Neural progenitor cell (in vitro differentiated cells): ENCODE data around the gene SMTN. TPM values are rescaled to one million over a fixed set of nuclear protein-coding genes. Genes with fewer than 3 reads are reported as not detected.
A peak's percentile ranks its signal among the peaks of the same experiment; 100 is the strongest.
"Not testable (repeated sequence)": the region's sequence is repeated elsewhere in the genome, so short reads cannot be mapped to it uniquely, and the experiment has no call there.

Source experiments
- DNase-seq: peaks from one replicate; pipeline ENCODE4 v3.0.0-alpha.2; 2016; ENCODE audit warnings: low spot score
- H2AFZ ChIP-seq: fragments of 200-600 bp; sonication (generic); replicated peaks from 2 replicates; pipeline ENCODE4 v1.6.1; 2016; ENCODE audit warnings: antibody characterized with exemption
- H3F3A ChIP-seq: fragments of 200-600 bp; sonication (generic); 2 replicates; pipeline ENCODE4 v1.6.1; 2016; ENCODE audit warnings: antibody characterized with exemption, low read depth
- H3K27ac ChIP-seq: fragments of 200-600 bp; sonication (generic); 2 replicates; pipeline ENCODE4 v1.5.1; 2016; ENCODE audit warnings: mild to moderate bottlenecking
- H3K27me3 ChIP-seq: fragments of 200-600 bp; sonication (generic); 2 replicates; pipeline ENCODE4 v1.6.1; 2016; ENCODE audit warnings: mild to moderate bottlenecking, moderate library complexity
- H3K36me3 ChIP-seq: fragments of 200-600 bp; sonication (generic); 2 replicates; pipeline ENCODE4 v1.5.1; 2016
- H3K4me1 ChIP-seq: fragments of 200-600 bp; sonication (generic); 2 replicates; pipeline ENCODE4 v1.6.1; 2016; ENCODE audit warnings: mixed run types
- H3K4me2 ChIP-seq: fragments of 200-600 bp; sonication (generic); 2 replicates; pipeline ENCODE4 v1.6.1; 2016
- H3K4me3 ChIP-seq: fragments of 200-600 bp; sonication (generic); 2 replicates; pipeline ENCODE4 v1.5.1; 2016
- H3K79me2 ChIP-seq: fragments of 200-600 bp; sonication (generic); 2 replicates; pipeline ENCODE4 v1.6.1; 2016; ENCODE audit warnings: low read depth
- H3K9ac ChIP-seq: fragments of 200-600 bp; sonication (generic); 2 replicates; pipeline ENCODE4 v1.6.1; 2016
- H3K9me3 ChIP-seq: fragments of 200-600 bp; sonication (generic); 2 replicates; pipeline ENCODE4 v1.5.1; 2016; ENCODE audit warnings: low read depth
- H4K20me1 ChIP-seq: fragments of 200-600 bp; sonication (generic); 2 replicates; pipeline ENCODE4 v1.6.1; 2016; ENCODE audit warnings: low read depth
- H3K27ac Mint-ChIP-seq: 3 replicates; pipeline ENCODE4 v1.8.0; 2021; ENCODE audit warnings: mixed read lengths
- H3K27me3 Mint-ChIP-seq: 2 replicates; pipeline ENCODE4 v1.8.0; 2022; ENCODE audit warnings: low read depth, mild to moderate bottlenecking, inconsistent platforms, moderate library complexity, mixed read lengths; ENCODE audit not compliant: insufficient read depth
- H3K36me3 Mint-ChIP-seq: 3 replicates; pipeline ENCODE4 v1.8.0; 2021; ENCODE audit warnings: mixed read lengths
- H3K4me1 Mint-ChIP-seq: 3 replicates; pipeline ENCODE4 v1.8.0; 2021; ENCODE audit warnings: mixed read lengths
- H3K4me3 Mint-ChIP-seq: 3 replicates; pipeline ENCODE4 v1.8.0; 2021; ENCODE audit warnings: mild to moderate bottlenecking, moderate library complexity, mixed read lengths
- H3K9me3 Mint-ChIP-seq: 3 replicates; pipeline ENCODE4 v1.8.0; 2020; ENCODE audit warnings: mixed read lengths
- EZH2 ChIP-seq: fragments of 200-600 bp; sonication (generic); IDR thresholded peaks from 2 replicates; pipeline ENCODE4 v1.6.1; 2017; ENCODE audit warnings: antibody characterized with exemption, mild to moderate bottlenecking, moderate library complexity
- EZH2phosphoT487 ChIP-seq: fragments of 200-600 bp; sonication (generic); IDR thresholded peaks from 2 replicates; pipeline ENCODE4 v1.6.1; 2017; ENCODE audit warnings: antibody characterized with exemption
- total RNA-seq: library from RNA; depleted of rRNA; stranded (reverse); fragments of >200 nt; gene quantifications from 2 replicates; pipeline ENCODE4 v1.2.3, GENCODE V29; 2015; ENCODE audit warnings: low replicate concordance
- TF ChIP-seq, protein P1 (sequence below): fragments of 200-600 bp; sonication (generic); IDR thresholded peaks from 2 replicates; pipeline ENCODE4 v1.5.1; 2017; ENCODE audit warnings: antibody characterized with exemption, mild to moderate bottlenecking

The SMTN gene
- total RNA-seq, 1 donor from 2014 or later, result 14.1 TPM

DNA sequence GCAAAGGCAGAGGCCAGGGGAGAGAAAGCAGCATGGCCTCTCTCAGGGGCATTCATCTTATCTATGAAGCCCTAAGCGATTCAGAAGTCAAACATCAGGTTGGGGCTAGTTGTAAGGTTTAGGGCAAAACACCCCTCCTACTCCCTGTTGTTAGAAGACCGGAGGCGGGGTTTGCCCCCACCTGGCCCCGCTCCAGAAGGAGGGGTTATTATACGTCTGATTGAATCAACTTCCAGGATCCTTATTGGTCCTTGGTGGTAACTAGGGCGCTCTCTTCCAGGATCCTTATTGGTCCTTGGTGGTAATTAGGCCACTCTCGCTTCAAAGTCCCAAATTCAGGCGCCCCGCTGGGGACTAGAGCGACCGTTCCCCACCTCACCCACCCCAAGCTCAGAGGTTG, 12.1 kb upstream of the SMTN start:
- H3K27me3 ChIP-seq, result no peaks in the 10 kb centered on the region

DNA sequence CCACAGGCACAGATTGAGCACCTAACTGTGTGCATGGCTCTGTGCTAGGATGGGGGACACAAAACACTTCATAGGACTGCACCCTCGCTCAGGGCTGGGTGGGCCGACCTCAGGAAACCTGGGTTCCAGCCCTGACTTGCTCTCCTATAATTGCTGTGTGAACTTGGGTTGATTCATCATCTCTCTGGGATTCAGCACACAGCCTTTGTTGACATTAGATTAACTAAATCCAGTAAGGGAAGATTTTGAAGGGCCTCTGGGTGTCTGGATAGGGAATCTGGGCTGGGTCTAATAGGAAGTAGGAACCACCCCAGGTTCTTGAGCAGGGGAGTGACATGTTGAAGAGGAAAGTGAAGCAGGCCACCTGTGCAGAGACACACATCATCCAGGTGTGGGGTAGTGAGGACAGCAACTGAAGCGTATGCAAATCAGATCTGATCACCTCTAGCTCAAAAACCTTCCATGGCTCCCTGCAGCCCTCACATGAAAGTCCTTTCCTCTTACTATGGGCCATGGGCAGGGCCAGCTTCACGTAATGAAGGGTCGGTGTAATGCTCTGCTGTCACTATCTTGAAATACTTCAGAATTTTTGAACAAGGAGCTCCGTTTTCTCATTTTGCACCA, 11.3 kb upstream of the SMTN start:
- H3K4me1 Mint-ChIP-seq, H3K36me3 ChIP-seq, H3K27ac ChIP-seq, H3K4me1 ChIP-seq, H4K20me1 ChIP-seq, H3F3A ChIP-seq, H3K4me3 Mint-ChIP-seq, DNase-seq, H3K36me3 Mint-ChIP-seq, H3K4me3 ChIP-seq, H3K27me3 ChIP-seq, H3K27me3 Mint-ChIP-seq, H3K79me2 ChIP-seq, H3K9ac ChIP-seq, H3K9me3 ChIP-seq, H3K27ac Mint-ChIP-seq, H3K4me2 ChIP-seq, H3K9me3 Mint-ChIP-seq: not testable (repeated sequence)
- H2AFZ ChIP-seq, result peak overlapping the region; percentile 34

More for the DNA sequence above, 12.1 kb upstream of the SMTN start:
- H2AFZ ChIP-seq, result peak overlapping the region; percentile 34
- no peak overlapping the region for H3K9ac ChIP-seq
- no peaks in the 10 kb centered on the region for H3F3A ChIP-seq
- no peaks in the 10 kb centered on the region for H3K36me3 Mint-ChIP-seq
- H3K4me2 ChIP-seq, result no peak overlapping the region
- H3K4me3 ChIP-seq, result no peak overlapping the region
- DNase-seq, result no peak
- no peaks in the 10 kb centered on the region for H3K27me3 Mint-ChIP-seq
- no peak overlapping the region for H3K27ac ChIP-seq
- TF ChIP-seq EZH2phosphoT487 (no peak), EZH2 (no peak)
- TF ChIP-seq, protein P1, sequence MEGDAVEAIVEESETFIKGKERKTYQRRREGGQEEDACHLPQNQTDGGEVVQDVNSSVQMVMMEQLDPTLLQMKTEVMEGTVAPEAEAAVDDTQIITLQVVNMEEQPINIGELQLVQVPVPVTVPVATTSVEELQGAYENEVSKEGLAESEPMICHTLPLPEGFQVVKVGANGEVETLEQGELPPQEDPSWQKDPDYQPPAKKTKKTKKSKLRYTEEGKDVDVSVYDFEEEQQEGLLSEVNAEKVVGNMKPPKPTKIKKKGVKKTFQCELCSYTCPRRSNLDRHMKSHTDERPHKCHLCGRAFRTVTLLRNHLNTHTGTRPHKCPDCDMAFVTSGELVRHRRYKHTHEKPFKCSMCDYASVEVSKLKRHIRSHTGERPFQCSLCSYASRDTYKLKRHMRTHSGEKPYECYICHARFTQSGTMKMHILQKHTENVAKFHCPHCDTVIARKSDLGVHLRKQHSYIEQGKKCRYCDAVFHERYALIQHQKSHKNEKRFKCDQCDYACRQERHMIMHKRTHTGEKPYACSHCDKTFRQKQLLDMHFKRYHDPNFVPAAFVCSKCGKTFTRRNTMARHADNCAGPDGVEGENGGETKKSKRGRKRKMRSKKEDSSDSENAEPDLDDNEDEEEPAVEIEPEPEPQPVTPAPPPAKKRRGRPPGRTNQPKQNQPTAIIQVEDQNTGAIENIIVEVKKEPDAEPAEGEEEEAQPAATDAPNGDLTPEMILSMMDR, result no peak
- no peaks in the 10 kb centered on the region for H3K36me3 ChIP-seq
- H3K27ac Mint-ChIP-seq, result no peak overlapping the region
- H4K20me1 ChIP-seq, result no peaks in the 10 kb centered on the region
- no peaks in the 10 kb centered on the region for H3K9me3 ChIP-seq
- H3K4me1 Mint-ChIP-seq, result peaks cover 3% of the 10 kb centered on the region
- H3K4me1 ChIP-seq, result no peaks in the 10 kb centered on the region
- H3K79me2 ChIP-seq, result no peaks in the 10 kb centered on the region
- no peaks in the 10 kb centered on the region for H3K9me3 Mint-ChIP-seq
- H3K4me3 Mint-ChIP-seq, result no peak overlapping the region

DNA sequence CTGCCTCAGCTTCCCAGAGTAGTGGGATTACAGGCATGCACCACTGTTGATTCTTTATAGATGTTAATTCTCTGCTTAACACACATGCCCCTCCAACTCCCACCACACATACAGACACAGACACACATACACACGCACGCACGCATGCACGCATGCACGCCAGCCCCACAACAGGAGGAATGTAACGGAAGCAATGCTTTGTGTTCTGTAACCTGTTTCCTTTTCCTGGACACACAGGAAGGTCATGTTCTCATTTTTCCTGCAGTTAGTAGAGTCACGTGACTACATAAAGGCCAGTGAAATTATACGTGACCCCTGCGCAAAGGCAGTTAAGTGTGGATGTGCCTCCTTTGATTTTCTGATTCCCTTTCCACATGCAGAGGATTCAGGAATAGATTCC, 8.0 kb upstream of the SMTN start:
- H3K36me3 Mint-ChIP-seq, H3K4me3 Mint-ChIP-seq: not testable (repeated sequence)

DNA sequence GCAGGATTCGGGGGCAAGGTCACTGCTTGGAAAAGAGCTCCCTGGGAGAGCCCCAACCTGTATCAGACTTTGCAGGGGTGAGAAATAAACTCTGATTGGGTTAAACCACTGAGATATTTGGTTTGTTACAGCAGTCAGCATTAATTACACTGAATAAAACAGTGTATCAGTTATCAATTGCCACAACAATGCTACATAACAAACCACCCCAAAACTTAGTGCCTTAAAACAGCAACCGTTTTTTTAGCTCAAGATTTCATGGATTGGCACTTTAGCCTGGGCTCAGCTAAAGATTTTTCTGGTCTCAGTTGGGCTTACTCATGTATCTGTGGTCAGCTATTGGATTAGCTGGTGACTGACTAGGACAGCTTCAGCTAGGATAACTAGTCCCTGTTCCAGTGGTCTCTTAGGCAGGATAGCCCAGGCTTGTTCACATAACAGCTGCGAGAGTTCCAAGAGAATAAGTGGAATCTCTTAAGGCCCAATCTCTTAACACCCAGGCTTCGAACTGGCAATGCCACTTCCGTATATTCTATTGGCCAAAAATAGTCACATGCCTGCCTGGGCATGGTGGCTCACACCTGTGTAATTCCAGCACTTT, 7.5 kb upstream of the SMTN start:
- DNase-seq, H3F3A ChIP-seq, H3K4me1 ChIP-seq, H3K4me3 ChIP-seq, H3K27ac ChIP-seq, H3K36me3 Mint-ChIP-seq, H3K79me2 ChIP-seq, H3K36me3 ChIP-seq, H3K9ac ChIP-seq, H3K4me1 Mint-ChIP-seq, H3K27me3 Mint-ChIP-seq, H3K4me2 ChIP-seq, H3K27me3 ChIP-seq, H3K9me3 ChIP-seq, H3K9me3 Mint-ChIP-seq, H4K20me1 ChIP-seq, H2AFZ ChIP-seq, H3K4me3 Mint-ChIP-seq, H3K27ac Mint-ChIP-seq: not testable (repeated sequence)

More for the DNA sequence above, 8.0 kb upstream of the SMTN start:
- not testable (repeated sequence) for H3F3A ChIP-seq, H3K27me3 ChIP-seq, H4K20me1 ChIP-seq, DNase-seq, H3K9ac ChIP-seq, H3K4me2 ChIP-seq, H3K9me3 ChIP-seq, H3K4me1 Mint-ChIP-seq, H3K4me3 ChIP-seq, H3K27ac ChIP-seq, H3K27me3 Mint-ChIP-seq, H3K79me2 ChIP-seq, H3K4me1 ChIP-seq, H2AFZ ChIP-seq, H3K9me3 Mint-ChIP-seq, H3K36me3 ChIP-seq
- peak overlapping the region; percentile 42 for H3K27ac Mint-ChIP-seq

DNA sequence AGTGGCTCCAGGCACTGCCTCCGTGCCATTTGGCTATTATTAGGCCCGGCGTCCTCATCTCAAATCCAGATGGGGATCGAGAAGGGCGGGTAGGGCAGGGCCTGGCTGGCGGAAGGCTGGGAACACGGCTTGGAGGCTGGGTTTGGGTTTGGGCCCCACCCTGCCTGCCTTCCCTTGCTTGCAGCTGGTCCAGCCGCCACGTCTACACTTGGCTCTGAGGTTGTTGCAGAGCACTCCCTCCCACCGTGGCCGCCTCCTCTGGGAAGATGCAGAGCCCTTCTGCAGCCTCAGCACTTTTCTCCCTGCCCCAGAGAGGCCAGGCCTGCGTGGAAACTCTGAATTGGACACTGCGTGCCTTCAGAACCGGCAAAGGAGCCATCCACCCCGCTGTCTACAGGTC, 5.2 kb upstream of the SMTN start:
- Histone ChIP-seq H3K4me1 (no peaks in the 10 kb centered on the region), H3K79me2 (no peaks in the 10 kb centered on the region), H3K36me3 (no peaks in the 10 kb centered on the region), H2AFZ (no peak overlapping the region), H3K27me3 (no peaks in the 10 kb centered on the region), H3K9me3 (no peaks in the 10 kb centered on the region), H3F3A (peaks cover 5% of the 10 kb centered on the region), H3K4me3 (no peak overlapping the region), H4K20me1 (no peaks in the 10 kb centered on the region), H3K9ac (no peak overlapping the region), H3K27ac (no peak overlapping the region), H3K4me2 (no peak overlapping the region)
- no peak for TF ChIP-seq EZH2phosphoT487
- no peak for TF ChIP-seq EZH2
- TF ChIP-seq, protein P1, result no peak
- Mint-ChIP-seq H3K9me3 (no peaks in the 10 kb centered on the region), H3K4me1 (peaks cover 8% of the 10 kb centered on the region), H3K4me3 (no peak overlapping the region), H3K36me3 (no peaks in the 10 kb centered on the region), H3K27me3 (no peaks in the 10 kb centered on the region), H3K27ac (no peak overlapping the region)
- no peak for DNase-seq
